GM21390 (cell line): Measurements from ENCODE around the gene FAM234B.
"Not testable (repeated sequence)": the region's sequence is repeated elsewhere in the genome, so short reads cannot be mapped to it uniquely, and the experiment has no call there.

Source experiments
- ATAC-seq: cut with Tn5 transposase; IDR thresholded peaks from one replicate; pipeline ENCODE4 v1.9.1; 2021; ENCODE audit not compliant: unreplicated experiment

FAM234B gene

GRCh38 chr12:13022851-13023271 lies 21.3 kb upstream of the FAM234B start:
- ATAC-seq: no peak

DNA sequence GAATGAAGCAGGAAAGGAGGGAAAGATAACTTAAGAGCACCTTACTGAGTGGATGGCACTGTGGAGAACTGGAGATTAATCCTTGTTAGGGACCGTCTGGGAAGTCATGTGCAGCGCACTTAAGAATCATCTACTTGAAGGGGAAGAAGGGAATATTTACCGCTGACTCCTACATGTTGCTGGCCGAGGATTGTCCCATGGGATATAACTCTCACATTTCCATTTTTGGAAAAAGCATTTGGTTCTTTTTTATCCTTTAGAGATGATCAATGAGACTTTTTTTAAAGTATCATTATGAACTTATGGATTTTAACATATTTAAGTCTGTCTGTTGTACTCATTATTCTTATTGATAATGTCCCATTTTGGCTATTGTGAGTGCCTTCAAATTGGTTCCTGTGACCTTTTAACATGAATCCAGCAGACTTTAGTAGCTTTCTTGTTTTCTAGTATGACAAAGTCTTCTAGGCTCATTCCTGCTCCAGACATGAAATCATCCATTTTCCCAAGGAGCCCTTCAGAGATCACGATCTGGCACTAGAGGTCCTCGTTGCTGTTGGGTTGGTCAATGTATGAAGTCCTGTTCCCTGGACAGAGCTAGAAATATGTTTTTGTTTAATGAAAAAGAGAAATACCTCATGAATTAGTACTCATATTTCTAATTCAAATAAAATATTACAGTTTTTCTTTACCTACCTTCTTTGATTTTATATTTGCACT lies 20.2 kb upstream of the FAM234B start:
- ATAC-seq: no peak

- ATAC-seq: no peak
Measured at GRCh38 chr12:13024531-13024916, 19.7 kb upstream of the FAM234B start.

DNA sequence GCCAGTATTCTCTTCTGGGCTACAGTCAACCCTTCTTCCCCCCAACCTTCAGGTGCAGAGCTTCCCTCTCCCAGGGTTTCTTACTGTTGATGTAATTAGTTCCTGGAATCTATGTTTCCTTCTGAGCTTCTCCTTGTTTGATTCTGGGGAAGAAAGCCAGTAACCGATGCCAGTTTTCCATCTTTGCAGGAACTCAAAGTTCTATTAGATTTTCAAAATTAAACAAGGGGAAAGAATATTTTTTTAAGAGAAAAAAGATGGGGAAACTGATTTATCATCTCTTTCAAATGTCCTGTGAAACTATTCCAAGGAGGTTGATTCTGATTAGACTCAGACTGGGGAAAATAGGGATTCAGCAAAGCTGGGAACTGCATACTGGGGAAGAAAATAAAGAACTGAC lies 17.9 kb upstream of the FAM234B start:
- ATAC-seq: no peak

DNA sequence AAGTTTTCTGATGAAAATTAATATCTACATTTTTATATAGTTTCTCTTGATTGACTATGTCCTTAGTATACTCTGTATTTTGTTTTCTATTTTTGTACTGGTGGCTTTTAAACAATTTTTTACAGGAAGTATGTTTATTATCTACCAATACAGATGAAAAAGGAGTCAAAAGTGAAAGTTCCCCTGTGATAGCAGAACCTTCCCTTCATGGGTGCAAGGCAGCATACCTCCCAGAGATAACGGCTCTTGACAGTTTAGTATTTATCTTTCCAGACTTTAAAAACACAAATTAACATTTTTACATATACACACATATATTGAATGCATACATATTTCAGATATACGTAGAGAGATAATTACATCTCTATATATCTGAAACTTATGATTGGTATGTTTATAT lies 17.1 kb upstream of the FAM234B start:
- ATAC-seq: no peak

DNA sequence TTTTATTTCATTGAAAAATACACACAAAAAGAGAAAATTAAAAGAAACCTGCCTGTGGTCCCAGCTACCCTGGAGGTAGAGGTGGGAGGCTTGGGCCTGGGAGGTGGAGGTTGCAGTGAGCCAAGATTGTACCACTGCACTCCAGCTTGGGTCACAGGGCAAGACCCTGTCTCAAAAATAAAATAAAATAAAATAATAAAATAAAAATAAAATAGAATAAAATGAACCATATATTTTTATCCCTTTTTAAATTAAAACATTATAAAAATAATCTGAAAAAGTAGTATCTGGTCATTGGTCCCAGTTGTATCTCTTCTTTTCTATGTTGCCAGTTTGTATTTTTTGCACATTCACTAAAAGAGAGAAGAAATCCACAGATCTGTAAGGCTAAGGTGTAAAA lies 16.7 kb upstream of the FAM234B start:
- no peak for ATAC-seq

DNA sequence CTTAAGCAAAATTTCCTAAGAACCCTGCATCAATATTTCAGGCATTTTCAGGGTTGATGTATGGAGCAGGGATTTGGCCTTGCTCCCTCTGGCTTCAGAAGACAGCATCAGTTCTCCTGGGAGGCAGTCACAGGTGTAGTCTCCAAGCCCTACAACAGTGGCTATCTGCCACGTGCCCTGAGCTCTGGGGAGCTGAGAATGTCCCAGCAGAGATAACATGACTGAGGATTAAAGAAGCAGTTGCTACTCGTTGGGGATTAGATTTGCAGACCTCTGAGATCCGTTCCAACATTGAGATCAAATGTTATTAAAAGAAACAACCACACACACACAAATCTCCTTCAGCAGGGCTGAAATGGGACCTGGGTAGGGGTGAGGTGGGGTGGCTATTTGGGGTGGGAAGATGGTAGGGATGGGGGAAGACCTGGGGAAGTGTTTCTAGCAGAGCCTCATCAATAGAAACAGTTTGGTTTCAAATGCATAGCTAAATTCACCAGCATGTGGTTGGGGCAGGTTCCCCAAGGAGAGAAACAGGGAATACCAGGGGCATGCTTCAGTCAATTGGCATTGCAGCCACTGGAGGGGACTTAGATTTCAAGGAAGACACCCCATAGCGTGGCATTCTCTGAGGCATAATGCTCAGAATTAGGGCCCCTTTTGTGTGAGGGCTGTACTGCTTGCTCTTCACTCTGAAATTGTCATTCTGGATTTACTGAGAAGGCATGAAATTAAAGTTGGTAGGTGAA lies 15.2 kb upstream of the FAM234B start:
- no peak for ATAC-seq

DNA sequence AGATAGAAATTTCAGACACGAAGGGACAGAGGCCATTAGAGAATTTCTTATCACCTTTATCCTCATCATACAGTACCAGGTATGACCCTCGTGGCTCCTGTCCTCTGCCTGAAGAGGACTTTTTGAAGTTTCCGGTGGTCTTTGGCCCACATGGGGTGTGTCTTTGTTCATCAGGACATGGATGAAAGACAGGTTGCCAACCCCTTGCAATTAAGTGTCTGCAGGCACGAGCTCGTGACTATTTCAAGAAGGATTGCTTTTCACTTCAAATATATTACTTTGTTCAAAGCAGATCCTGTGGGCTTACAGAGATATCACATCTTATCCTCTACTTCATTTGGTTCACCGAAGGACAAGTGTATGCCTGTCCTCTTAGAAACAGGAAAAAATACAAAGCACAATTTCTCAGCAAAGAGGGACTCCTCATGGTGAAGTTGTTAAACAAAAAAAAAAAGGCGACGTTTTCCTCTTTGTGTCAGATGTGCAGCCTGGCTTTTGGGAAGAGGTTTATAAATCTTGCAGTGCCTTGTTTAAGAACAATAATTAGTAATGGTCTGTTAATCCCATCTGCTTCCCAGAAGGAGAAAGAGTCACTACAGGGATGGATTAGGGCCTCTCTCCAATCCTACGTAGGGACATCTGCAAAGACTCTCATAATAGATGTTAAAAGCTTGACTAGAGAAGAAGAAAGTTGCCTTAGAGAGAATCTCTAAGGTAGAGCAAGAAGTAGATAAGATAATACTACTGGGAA lies 13.5 kb upstream of the FAM234B start:
- ATAC-seq: no peak

GRCh38 chr12:13032164-13032563 lies 12.0 kb upstream of the FAM234B start:
- ATAC-seq: no peak

DNA sequence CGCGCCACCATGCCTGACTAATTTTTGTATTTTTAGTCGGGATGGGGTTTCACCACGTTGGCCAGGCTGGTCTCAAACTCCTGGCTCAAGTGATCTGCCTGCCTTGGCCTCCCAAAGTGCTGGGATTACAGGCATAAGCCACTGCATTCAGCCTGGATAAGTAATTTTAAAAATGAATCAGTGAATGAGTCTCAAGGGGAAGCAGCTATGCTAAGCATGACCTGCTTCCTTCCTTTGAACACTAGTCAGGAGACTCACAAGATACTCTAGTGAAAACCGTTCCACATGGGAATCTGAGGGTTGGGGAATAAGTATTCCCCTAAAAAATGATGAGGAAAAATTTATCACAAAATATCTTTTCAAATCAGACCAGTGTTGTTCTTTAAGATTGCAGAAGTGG lies 10.7 kb upstream of the FAM234B start:
- no peak for ATAC-seq

GRCh38 chr12:13035335-13035734 lies 8.8 kb upstream of the FAM234B start:
- not testable (repeated sequence) for ATAC-seq

- no peak for ATAC-seq
Measured at GRCh38 chr12:13036881-13037280, 7.3 kb upstream of the FAM234B start.

- no peak for ATAC-seq
Measured at GRCh38 chr12:13038491-13039161, 5.6 kb upstream of the FAM234B start.

DNA sequence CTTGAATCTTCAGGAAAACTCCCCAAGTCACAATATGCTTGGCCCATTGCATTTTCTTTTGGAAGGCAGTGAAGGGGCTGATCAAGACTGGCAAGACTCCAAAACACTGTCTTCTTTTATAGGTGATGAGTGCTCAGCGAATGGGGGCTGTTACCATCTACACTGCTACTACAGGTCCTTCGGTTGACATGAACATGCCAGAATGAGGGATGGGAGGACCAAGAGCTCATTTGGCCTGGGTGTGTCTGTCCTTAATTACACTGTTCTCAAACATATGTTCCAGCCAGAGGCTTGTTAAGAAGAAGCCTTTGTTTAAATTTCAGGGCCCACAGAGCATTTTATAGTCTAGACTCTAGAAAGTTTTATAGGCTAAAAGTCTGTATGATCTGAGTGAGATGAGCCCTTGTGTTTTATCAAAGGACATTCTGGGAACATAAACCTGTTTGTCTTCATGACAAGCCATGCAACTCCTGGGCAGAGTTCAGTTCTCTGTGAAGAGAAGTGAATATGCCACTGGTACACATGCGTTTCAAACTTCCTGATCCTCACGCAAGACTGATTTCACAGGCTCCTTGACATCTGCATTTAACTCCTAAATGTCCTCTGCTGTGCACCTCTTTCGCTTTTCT lies 4.7 kb upstream of the FAM234B start:
- no peak for ATAC-seq

DNA sequence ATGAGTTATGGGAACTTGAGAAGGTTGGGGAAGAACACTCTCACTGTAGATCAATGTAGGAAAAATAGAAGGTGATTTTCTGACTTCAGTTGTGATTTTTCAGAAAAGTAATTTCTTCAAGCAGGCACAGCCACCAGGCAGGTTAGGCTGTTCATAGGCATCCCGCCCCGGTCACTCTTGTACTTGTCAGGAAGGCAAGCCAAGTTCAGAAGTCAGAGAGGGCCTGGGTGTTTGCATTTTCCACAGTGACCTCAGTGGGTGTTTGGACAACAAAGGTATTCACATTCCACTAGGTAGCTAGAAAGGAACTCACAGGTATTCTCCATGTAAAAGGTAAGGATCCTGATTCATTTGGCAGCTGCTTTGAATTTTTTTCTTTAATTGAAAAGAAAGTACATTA lies 3.0 kb upstream of the FAM234B start:
- ATAC-seq: no peak

DNA sequence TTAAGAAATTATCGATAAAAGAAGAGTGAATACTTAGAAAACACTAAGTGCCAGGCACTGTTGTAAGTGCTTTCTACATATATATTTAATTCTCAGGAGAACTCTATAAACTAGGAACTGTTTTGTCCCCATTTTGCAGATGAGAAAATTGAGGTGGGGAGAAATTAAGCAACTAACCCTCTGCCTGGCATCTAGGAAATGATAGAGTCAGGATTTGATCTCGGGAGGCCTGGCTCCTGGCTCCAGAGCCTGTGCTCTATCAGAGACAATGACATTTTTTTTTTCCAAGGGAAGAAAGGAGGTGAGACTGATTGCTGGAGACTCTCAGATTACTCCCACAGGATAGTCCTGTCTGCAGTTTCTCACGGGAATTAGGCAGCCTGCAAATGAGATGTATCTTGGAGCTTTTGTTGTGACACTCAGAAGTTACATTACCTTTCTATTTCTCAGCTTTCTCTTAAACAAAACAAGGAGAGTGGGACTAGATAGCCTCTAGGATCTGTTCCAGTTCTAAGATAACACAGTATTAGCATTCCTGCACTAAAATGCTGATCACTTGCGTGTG lies 1.4 kb upstream of the FAM234B start:
- no peak for ATAC-seq

DNA sequence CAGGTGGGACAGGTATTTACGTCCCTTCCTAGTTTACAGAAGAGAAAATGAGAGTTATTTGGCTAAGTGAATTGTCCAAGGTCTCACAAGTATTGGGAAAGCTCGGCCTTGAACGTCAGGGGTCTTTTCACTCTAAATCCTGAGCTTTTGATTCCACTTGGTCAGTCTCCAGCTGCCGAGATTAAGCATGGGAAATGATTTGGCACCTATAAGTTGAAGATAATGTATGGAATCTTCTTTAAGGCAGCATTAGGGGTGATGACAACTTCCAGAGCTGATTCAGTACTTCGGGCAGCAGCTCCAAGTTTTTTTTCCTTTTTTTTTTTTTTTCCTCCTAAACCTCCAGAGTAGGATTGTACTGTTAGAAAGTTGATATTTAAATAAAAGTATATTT lies 722 bp downstream of the FAM234B start:
- ATAC-seq: no peak

GRCh38 chr12:13045816-13046215 lies 1.6 kb downstream of the FAM234B start:
- ATAC-seq: no peak

DNA sequence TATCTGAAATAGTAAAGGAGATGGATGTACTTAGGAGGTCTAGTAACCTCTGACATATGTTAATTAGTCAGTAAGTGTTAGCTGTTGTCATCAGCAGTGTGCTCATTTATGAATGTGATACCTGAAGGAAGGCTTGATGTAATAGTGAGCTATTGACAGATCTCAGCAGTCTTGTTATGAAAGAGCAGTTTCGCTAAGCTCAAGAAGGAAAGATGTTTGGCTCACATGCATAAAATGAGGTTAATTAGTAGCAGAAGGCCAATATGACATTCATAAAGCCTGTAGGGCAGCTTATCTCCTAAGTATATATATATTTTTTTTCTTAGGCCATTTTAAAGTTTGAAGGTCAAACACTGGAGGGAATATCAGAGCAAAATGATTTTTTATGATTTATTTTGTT lies 2.8 kb downstream of the FAM234B start:
- ATAC-seq: no peak

GRCh38 chr12:13049816-13050215 lies 5.6 kb downstream of the FAM234B start:
- no peak for ATAC-seq

- ATAC-seq: no peak
Measured at GRCh38 chr12:13052421-13052820, 8.2 kb downstream of the FAM234B start.
